Measurements from ENCODE around the gene GPNMB. TPM values are rescaled to one million over a fixed set of nuclear protein-coding genes. Genes with fewer than 3 reads are reported as not detected.

Gene GPNMB
- total RNA-seq, 1 donor: 380 TPM

DNA sequence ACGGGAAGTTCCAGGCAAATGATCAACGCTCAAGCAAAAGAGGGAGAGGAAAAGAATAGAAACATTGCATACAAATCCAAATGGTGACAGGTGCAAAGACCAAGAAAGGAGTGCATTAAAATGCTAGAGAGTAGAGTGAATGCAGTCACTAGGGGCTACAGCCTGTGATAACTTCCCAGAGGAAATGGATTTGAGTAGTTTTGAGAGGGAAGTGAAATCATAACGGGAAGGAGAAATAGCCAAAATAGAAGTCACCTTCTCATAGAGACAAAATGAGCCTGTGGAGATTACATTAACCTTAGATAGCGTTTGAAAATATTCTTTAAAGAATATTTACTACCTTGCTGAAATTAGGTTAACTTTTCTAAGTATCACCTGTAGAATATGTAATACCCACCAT, 38.3 kb upstream of the GPNMB start:
- Histone ChIP-seq H3K27me3 (ENCODE audit: insufficient read depth, low read length) (no peaks in the 10 kb centered on the region), H3K9me3 (ENCODE audit: low read depth, low read length) (no peaks in the 10 kb centered on the region), H3K79me2 (ENCODE audit: insufficient read depth, low read length) (no peaks in the 10 kb centered on the region), H3K27ac (ENCODE audit: low read depth, low read length) (no peak overlapping the region), H2AFZ (ENCODE audit: low read length) (no peak overlapping the region), H3K4me3 (ENCODE audit: insufficient read depth, low read length) (no peak overlapping the region), H3K4me2 (ENCODE audit: insufficient read depth, low read length) (no peak overlapping the region), H3K4me1 (ENCODE audit: insufficient read depth, low read length) (no peaks in the 10 kb centered on the region), H4K20me1 (ENCODE audit: insufficient read depth, low read length) (no peaks in the 10 kb centered on the region), H3K36me3 (ENCODE audit: insufficient read depth, low read length) (no peaks in the 10 kb centered on the region)
- DNase-seq (ENCODE audit: insufficient read length, low spot score, missing footprints): no peak
- TF ChIP-seq, protein P1, sequence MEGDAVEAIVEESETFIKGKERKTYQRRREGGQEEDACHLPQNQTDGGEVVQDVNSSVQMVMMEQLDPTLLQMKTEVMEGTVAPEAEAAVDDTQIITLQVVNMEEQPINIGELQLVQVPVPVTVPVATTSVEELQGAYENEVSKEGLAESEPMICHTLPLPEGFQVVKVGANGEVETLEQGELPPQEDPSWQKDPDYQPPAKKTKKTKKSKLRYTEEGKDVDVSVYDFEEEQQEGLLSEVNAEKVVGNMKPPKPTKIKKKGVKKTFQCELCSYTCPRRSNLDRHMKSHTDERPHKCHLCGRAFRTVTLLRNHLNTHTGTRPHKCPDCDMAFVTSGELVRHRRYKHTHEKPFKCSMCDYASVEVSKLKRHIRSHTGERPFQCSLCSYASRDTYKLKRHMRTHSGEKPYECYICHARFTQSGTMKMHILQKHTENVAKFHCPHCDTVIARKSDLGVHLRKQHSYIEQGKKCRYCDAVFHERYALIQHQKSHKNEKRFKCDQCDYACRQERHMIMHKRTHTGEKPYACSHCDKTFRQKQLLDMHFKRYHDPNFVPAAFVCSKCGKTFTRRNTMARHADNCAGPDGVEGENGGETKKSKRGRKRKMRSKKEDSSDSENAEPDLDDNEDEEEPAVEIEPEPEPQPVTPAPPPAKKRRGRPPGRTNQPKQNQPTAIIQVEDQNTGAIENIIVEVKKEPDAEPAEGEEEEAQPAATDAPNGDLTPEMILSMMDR (IDR thresholded peaks at IDR 0.05; ENCODE audit: extremely low read depth, low read depth, low read length): no peak

DNA sequence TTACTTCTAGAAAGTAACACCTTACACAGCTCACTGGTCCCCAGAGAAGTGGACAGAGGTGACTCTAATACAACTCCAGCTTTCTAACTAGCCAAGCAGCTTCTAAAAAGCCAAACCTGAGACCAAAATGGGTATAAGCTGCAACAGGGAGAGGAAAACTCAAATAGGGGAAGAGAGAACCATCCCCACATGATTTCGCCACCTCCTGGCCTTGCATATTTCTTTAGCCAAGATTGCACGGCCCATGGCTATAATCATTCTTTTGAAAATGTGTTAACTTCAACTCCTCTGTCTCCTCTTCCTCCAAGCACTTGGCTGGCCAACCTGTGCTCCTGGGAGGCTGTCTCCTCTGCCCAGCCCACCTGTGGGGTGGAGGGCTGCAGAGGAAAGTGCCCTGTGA, 36.1 kb upstream of the GPNMB start:
- Histone ChIP-seq H4K20me1 (ENCODE audit: insufficient read depth, low read length) (no peaks in the 10 kb centered on the region), H3K79me2 (ENCODE audit: insufficient read depth, low read length) (no peaks in the 10 kb centered on the region), H3K9me3 (ENCODE audit: low read depth, low read length) (no peaks in the 10 kb centered on the region), H3K4me3 (ENCODE audit: insufficient read depth, low read length) (no peak overlapping the region), H3K27ac (ENCODE audit: low read depth, low read length) (no peak overlapping the region), H2AFZ (ENCODE audit: low read length) (no peak overlapping the region), H3K4me1 (ENCODE audit: insufficient read depth, low read length) (no peaks in the 10 kb centered on the region), H3K27me3 (ENCODE audit: insufficient read depth, low read length) (no peaks in the 10 kb centered on the region), H3K36me3 (ENCODE audit: insufficient read depth, low read length) (no peaks in the 10 kb centered on the region), H3K4me2 (ENCODE audit: insufficient read depth, low read length) (no peak overlapping the region)
- TF ChIP-seq, protein P1 (IDR thresholded peaks at IDR 0.05; ENCODE audit: extremely low read depth, low read depth, low read length): no peak
- DNase-seq (ENCODE audit: insufficient read length, low spot score, missing footprints): no peak

DNA sequence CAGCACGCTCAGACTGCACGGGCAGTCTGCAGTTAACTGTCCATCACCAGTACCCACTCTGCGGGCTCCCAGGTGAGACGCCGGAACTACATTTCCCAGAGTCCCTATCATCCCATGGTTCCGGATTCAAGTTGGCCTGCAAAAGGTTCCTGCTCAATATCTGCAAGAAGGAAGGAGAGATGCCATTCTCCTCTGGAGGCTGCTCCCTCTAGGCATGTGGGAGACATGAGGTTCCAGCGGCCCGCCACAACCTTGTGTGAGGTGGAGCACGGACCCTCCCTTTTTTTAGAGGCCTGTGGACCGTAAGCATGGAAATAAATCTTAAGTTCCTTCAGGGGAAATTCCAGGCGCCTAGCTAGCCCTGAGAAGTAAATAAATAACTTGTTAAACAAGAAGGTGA, 35.0 kb upstream of the GPNMB start:
- DNase-seq (ENCODE audit: insufficient read length, low spot score, missing footprints): no peak
- no peak overlapping the region for H3K27ac ChIP-seq (ENCODE audit: low read depth, low read length)
- H3K36me3 ChIP-seq (ENCODE audit: insufficient read depth, low read length): no peaks in the 10 kb centered on the region
- H3K4me3 ChIP-seq (ENCODE audit: insufficient read depth, low read length): no peak overlapping the region
- H3K4me1 ChIP-seq (ENCODE audit: insufficient read depth, low read length): no peaks in the 10 kb centered on the region
- TF ChIP-seq, protein P1 (IDR thresholded peaks at IDR 0.05; ENCODE audit: extremely low read depth, low read depth, low read length): no peak
- no peaks in the 10 kb centered on the region for H3K9me3 ChIP-seq (ENCODE audit: low read depth, low read length)
- H3K4me2 ChIP-seq (ENCODE audit: insufficient read depth, low read length): no peak overlapping the region
- H4K20me1 ChIP-seq (ENCODE audit: insufficient read depth, low read length): no peaks in the 10 kb centered on the region
- no peak overlapping the region for H2AFZ ChIP-seq (ENCODE audit: low read length)
- H3K27me3 ChIP-seq (ENCODE audit: insufficient read depth, low read length): no peaks in the 10 kb centered on the region
- H3K79me2 ChIP-seq (ENCODE audit: insufficient read depth, low read length): no peaks in the 10 kb centered on the region

DNA sequence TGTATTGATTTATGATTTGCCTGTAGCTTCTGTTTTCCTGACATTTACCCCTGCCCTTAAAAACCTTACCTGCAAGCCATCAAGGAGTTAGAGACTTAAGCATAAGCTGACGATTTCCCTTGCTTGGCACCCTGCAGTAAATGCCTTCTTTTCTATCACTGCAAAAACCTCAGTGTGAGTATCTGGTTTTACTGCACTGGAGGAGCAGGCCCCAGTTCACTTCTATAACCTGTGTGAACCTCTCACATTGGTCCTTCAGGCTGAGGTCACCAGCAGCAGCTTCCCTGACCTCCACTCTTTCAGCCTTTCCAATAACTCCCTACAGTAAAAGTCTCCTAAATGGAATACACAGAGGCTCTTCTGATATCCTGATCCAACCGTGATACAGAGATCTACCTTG, 34.2 kb upstream of the GPNMB start:
- Histone ChIP-seq H4K20me1 (ENCODE audit: insufficient read depth, low read length) (no peaks in the 10 kb centered on the region), H3K4me3 (ENCODE audit: insufficient read depth, low read length) (no peak overlapping the region), H2AFZ (ENCODE audit: low read length) (no peak overlapping the region), H3K27ac (ENCODE audit: low read depth, low read length) (no peak overlapping the region), H3K4me2 (ENCODE audit: insufficient read depth, low read length) (no peak overlapping the region), H3K36me3 (ENCODE audit: insufficient read depth, low read length) (no peaks in the 10 kb centered on the region), H3K9me3 (ENCODE audit: low read depth, low read length) (no peaks in the 10 kb centered on the region), H3K79me2 (ENCODE audit: insufficient read depth, low read length) (no peaks in the 10 kb centered on the region), H3K4me1 (ENCODE audit: insufficient read depth, low read length) (no peaks in the 10 kb centered on the region), H3K27me3 (ENCODE audit: insufficient read depth, low read length) (no peaks in the 10 kb centered on the region)
- DNase-seq (ENCODE audit: insufficient read length, low spot score, missing footprints): no peak
- TF ChIP-seq, protein P1 (IDR thresholded peaks at IDR 0.05; ENCODE audit: extremely low read depth, low read depth, low read length): no peak
